ENCODE measurements around the gene LRRC8A. TPM values are rescaled to one million over a fixed set of nuclear protein-coding genes. Genes with fewer than 3 reads are reported as not detected.

The LRRC8A gene
- total and polyA plus RNA-seq, 2 donors from 2014 or later: 18.5 to 37.4 TPM

DNA sequence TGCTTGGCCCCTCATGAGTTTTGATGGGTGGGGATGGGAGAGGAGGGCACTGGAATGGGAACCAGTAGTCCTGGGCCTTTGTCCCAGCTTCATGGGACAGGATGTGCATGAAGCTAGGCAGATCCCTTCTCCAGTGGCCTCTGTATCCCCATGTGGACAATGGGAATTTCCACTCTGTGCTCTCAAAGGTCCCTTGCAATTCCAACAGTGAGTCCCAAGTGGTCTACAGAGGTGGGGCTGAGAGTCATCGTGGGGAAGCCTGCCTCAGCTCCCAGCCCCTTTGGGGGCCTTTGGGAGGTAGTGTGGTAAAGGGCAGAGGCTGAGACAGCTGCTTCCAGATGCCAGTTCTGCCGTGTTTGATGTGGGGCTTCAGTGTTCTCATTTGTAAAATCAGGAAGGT lies 37.0 kb downstream of the LRRC8A start:
- H3K4me1 ChIP-seq (ENCODE audit: control insufficient read depth in 2 of 3, insufficient read depth in 2 of 3, low read depth in 1 of 3, low read length in 3 of 3): peaks cover 0 to 32% (median 24%) of the 10 kb centered on the region in 3 donors
- no peaks in the 10 kb centered on the region for H3K9me3 ChIP-seq (ENCODE audit: control insufficient read depth in 2 of 3, insufficient read depth in 1 of 3, low read length in 3 of 3)
- peaks cover 0 to 5% (median 0%) of the 10 kb centered on the region in 3 donors for H3K36me3 ChIP-seq (ENCODE audit: control insufficient read depth in 2 of 3, insufficient read depth in 3 of 3, low read length in 3 of 3)
- no peak for DNase-seq
- no peaks in the 10 kb centered on the region for H3K27me3 ChIP-seq (ENCODE audit: control insufficient read depth, insufficient read depth, low read length)
- intact Hi-C loops (cut with DNase I): no loop called here
- H3K9ac ChIP-seq (ENCODE audit: low read length in 3 of 3): no peak overlapping the region
- TF ChIP-seq, protein P1, sequence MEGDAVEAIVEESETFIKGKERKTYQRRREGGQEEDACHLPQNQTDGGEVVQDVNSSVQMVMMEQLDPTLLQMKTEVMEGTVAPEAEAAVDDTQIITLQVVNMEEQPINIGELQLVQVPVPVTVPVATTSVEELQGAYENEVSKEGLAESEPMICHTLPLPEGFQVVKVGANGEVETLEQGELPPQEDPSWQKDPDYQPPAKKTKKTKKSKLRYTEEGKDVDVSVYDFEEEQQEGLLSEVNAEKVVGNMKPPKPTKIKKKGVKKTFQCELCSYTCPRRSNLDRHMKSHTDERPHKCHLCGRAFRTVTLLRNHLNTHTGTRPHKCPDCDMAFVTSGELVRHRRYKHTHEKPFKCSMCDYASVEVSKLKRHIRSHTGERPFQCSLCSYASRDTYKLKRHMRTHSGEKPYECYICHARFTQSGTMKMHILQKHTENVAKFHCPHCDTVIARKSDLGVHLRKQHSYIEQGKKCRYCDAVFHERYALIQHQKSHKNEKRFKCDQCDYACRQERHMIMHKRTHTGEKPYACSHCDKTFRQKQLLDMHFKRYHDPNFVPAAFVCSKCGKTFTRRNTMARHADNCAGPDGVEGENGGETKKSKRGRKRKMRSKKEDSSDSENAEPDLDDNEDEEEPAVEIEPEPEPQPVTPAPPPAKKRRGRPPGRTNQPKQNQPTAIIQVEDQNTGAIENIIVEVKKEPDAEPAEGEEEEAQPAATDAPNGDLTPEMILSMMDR (IDR thresholded peaks at IDR 0.05; ENCODE audit: borderline replicate concordance, extremely low read depth, insufficient read depth): no peak
- FAIRE-seq: no peak
- H3K4me3 ChIP-seq (ENCODE audit: low read length in 3 of 3): no peak overlapping the region
- H3K27ac ChIP-seq (ENCODE audit: low read depth in 2 of 2, low read length in 2 of 2): peak overlapping the region; percentile 41 to 58

DNA sequence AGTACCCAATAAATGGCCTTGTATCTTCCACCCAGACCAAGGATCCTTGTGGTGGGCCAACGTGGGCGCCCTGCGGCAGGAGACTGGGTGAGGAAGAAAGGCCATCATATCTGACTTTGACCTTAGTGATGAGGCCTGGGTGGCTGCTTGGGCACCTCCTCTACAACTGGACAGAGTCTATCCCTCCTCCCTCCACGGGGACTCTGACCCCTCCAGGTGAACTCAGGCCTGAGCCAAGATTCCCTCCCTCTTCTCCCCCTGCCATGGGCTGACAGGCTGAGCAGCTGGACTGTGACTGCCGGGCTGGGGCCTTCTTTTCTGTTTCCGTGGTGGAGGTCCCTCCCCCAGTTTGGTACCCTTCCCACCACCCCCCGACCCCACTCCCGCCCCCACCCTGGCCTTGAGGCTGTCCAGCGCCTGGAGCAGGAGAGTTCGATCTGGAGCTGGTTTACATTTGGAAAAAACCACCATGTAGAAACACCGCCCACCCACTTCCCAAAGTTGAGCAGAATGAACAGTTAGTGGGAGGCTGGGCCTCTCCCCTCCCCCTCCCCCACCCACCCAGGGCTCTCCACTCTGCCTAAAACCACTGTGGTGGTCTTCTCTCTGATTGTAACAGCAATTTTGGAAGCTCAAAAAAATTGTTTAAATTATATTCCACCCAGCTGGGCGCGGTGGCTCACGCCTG lies 37.6 kb downstream of the LRRC8A start:
- H3K36me3 ChIP-seq (ENCODE audit: control insufficient read depth in 2 of 3, insufficient read depth in 3 of 3, low read length in 3 of 3): peaks cover 0 to 5% (median 0%) of the 10 kb centered on the region in 3 donors
- peak in 4 of 5 donors; percentile 18 to 62 (median 47) for DNase-seq
- no peak overlapping the region for H3K4me3 ChIP-seq (ENCODE audit: low read length in 3 of 3)
- H3K27me3 ChIP-seq (ENCODE audit: control insufficient read depth, insufficient read depth, low read length): no peaks in the 10 kb centered on the region
- no peaks in the 10 kb centered on the region for H3K9me3 ChIP-seq (ENCODE audit: control insufficient read depth in 2 of 3, insufficient read depth in 1 of 3, low read length in 3 of 3)
- no peak for FAIRE-seq
- peaks cover 0 to 31% (median 24%) of the 10 kb centered on the region in 3 donors for H3K4me1 ChIP-seq (ENCODE audit: control insufficient read depth in 2 of 3, insufficient read depth in 2 of 3, low read depth in 1 of 3, low read length in 3 of 3)
- TF ChIP-seq, protein P1 (IDR thresholded peaks at IDR 0.05; ENCODE audit: borderline replicate concordance, extremely low read depth, insufficient read depth): no peak
- intact Hi-C loops (cut with DNase I): no loop called here
- peak overlapping the region; percentile 30 to 41 for H3K27ac ChIP-seq (ENCODE audit: low read depth in 2 of 2, low read length in 2 of 2)
- no peak overlapping the region for H3K9ac ChIP-seq (ENCODE audit: low read length in 3 of 3)

DNA sequence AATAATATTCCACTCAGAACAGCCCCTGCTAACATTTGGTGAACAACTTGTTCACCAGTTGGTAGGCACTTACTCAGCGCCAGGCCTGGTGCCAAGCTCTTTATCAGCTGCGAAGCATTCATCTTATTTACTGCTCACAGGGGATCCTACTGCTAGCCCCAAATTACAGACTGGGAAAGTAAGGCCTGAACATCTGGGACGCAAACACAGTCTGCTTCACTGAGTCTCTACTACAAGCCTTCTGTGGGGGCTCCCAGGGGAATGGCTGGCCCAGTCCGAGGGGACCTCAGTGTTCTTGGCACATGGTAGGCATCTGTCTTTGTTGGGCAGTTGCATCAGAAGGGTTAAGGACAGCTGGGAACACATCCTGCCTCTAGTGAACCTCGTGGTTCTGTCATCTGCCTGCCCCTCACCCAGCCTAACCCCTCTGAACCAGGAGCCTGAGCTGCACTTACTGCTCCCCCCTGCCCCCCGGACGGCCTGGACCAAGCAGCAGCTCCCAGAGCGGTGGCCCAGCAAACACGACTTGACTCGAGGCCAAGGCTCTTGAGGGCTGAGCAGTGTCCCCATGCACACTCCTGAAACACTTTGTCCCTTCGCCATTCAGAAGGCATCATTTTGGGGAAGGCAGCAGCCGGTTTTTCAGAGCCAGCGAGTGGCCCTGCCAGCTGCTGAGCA lies 38.6 kb downstream of the LRRC8A start, which contains the start of gene PHYHD1:
TSS of gene PHYHD1 (plus strand) at position 602 of the 678 bp plus-strand sequence. CDS start 1,342 bp downstream, outside the sequence.
- TF ChIP-seq, protein P1 (IDR thresholded peaks at IDR 0.05; ENCODE audit: borderline replicate concordance, extremely low read depth, insufficient read depth): no peak
- FAIRE-seq (no peak), DNase-seq (peak in 2 of 5 donors; percentile 31 to 93)
- peaks cover 0 to 5% (median 0%) of the 10 kb centered on the region in 3 donors for H3K36me3 ChIP-seq (ENCODE audit: control insufficient read depth in 2 of 3, insufficient read depth in 3 of 3, low read length in 3 of 3)
- H3K4me1 ChIP-seq (ENCODE audit: control insufficient read depth in 2 of 3, insufficient read depth in 2 of 3, low read depth in 1 of 3, low read length in 3 of 3): peaks cover 0 to 30% (median 24%) of the 10 kb centered on the region in 3 donors
- peak within 1 kb of the TSS; percentile 49 to 87 (median 65) for H3K9ac ChIP-seq (ENCODE audit: low read length in 3 of 3)
- peak within 1 kb of the TSS; percentile 66 to 71 (median 67) for H3K4me3 ChIP-seq (ENCODE audit: low read length in 3 of 3)
- H3K27ac ChIP-seq (ENCODE audit: low read depth in 2 of 2, low read length in 2 of 2): peak within 1 kb of the TSS; percentile 84 to 90
- intact Hi-C loops (cut with DNase I): no loop called here
- no peaks in the 10 kb centered on the region for H3K9me3 ChIP-seq (ENCODE audit: control insufficient read depth in 2 of 3, insufficient read depth in 1 of 3, low read length in 3 of 3)
- H3K27me3 ChIP-seq (ENCODE audit: control insufficient read depth, insufficient read depth, low read length): no peaks in the 10 kb centered on the region

All from kidney (tissue), 14 donors.